T-helper 9 cell (primary cell): Measurements from ENCODE around the gene DET1.
A peak's percentile ranks its signal among the peaks of the same experiment; 100 is the strongest.
"Not testable (repeated sequence)": the region's sequence is repeated elsewhere in the genome, so short reads cannot be mapped to it uniquely, and the experiment has no call there.

ENCODE experiments used
- DNase-seq: peaks from one replicate; pipeline ENCODE4 v3.0.0-alpha.2; 2020

The DET1 gene

DNA sequence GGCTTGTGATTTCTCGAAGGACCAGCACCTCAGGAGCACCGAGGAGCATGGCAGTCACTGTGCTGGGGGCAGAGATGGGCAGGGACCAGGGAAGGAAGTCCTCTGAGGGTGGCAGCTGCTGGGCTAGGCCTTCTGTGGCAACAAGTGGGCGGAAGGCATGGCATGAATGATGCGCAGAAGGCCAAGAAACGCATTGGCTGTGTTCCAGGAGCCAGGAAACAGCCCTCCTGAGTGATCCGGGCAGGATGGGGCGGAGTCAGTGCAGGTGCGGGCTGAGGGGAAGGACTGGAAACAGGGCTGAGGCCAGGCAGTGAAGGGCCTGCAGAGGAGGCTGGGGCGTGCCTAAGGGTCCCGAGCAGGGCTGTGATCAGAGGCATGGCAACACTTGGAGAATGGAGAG lies 55.3 kb downstream of the DET1 start:
- no peak for DNase-seq

DNA sequence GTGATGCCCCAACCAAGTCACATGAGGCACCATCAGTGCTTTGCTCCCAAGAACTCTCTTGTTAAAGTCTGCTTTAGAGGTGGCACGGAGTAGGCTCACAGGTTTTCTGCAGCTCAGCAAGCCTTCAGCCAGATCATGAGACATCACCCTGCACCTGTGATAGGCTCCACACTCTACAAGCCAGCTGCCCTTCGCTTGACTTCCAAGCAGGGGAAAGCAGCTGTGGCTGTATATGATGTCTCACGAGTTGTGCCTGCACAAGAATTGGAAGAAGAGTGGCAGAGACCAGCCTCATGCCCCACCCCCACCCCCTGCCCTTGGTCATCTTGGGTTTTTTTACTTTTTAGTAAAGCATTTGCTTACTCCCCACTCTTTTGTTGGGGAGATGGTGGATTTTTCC lies 56.4 kb downstream of the DET1 start:
- DNase-seq, result no peak

- DNase-seq, result no peak
Measured at GRCh38 chr15:88489321-88489720, 57.2 kb downstream of the DET1 start.

DNA sequence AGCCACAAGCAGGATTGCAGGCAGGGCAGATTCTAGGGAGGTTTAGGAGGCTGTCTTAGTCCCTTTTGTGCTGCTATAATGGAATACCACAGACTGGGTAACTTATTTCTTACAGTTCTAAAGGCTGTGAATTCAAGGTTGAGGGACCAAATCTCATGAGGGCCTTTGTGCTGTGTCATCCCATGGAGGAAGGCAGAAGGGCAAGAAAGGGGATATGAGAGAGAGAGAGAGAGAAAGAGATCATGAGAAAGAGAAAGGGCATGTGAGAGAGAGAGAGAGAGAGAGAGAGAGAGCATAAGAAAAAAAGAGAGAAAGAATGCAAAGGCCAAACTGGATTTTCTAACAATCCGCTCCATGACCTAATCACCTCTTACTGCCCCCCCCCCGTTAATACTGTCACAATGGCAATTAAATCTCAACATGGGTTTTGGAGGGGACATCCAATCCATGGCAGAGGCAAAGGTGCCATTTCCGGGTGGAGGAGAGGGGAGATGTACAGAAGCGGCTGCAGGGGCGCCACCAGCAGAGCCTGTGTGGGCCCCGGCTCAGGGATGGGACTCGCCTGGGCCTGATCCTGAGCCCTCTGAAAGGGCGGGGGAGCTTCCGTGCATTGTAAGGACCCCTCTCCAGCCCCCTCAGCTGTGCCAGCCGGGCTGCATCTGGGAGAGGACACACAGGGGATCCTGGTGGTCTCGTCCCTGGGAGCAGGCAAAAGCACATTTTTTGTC lies 58.5 kb downstream of the DET1 start:
- no peak for DNase-seq

DNA sequence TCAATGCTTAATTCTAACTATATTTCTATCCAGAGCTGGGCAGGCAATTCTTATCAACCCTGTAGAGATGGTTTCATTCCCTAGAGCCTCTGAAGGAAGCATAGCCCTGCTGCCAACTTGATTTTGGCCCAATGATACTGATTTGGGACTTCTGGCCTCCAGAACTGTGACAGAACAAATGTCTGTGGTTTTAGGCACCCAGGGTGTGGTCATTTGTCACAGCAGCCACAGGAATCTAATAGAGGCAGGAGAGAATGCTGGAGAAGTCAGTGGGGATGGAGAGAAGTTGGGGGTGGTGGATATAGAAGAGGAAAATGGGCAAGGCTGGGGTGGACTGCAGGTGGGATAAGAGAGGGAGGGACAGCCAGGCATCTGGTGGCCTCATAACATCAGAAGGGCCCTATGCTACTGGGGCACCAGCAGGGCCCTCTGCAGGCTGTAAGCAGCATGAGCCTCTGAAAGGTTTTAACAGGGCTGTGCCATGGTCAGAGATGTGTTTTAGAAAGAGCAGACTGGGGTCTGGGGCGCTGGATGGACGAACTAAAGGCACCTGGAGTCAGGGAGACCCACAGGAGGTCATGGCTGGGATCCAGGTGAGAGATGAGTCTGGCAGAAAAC lies 59.2 kb downstream of the DET1 start:
- no peak for DNase-seq

DNA sequence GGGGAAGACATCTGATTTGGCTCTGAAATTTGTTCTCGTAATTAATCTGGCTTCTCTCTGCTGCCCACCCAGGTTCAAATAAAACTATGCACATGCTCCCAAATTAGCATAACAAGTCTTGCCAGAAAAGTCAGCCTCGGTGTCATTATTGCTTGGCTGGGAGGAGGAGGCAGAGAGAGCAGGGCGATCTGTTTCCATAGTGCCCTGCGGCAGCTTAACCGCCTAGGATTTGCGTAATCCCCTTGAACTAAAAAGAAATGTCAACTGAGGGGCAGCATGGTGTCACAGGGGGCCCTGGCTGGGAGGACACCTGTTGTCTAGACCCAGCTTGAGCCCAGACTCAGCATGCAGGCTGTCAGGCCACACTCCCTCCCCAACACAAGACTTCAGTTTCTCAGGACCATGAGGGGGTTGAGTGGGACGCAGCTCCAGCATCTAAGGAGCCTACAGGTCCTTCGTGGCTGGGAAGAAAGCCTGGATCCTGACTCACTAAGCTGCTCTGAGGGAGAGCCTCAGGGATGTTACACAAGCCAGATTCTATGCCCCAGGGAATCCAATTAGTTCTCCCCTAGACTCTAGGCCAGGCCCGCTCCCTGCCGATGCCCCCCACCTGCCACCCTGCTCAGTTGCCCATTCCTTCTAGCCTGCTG lies 61.7 kb downstream of the DET1 start:
- no peak for DNase-seq

- DNase-seq, result no peak
Measured at GRCh38 chr15:88482263-88482662, 64.2 kb downstream of the DET1 start.

- DNase-seq, result no peak
Measured at GRCh38 chr15:88480981-88481380, 65.5 kb downstream of the DET1 start.

DNA sequence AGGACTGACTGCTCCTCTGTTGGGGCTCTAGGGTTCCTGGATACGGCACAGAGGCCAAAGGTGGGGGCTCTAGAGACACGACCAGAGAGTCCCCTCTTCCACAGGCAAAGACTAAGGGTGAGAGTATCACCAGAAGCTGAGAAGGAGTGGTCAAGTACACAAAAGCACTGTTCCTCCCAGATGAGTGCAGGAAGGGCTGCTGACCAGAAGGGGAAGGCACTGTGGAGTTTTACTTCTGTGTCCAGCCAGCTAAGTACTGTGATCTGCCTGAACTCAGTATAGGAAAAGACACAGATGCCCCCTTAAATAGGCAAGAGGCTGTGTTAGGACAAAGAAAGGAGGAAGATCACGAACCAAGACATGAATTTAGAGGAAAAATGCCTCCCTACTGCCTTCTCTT lies 67.3 kb downstream of the DET1 start:
- no peak for DNase-seq

- no peak for DNase-seq
Measured at GRCh38 chr15:88477904-88478303, 68.6 kb downstream of the DET1 start.

DNA sequence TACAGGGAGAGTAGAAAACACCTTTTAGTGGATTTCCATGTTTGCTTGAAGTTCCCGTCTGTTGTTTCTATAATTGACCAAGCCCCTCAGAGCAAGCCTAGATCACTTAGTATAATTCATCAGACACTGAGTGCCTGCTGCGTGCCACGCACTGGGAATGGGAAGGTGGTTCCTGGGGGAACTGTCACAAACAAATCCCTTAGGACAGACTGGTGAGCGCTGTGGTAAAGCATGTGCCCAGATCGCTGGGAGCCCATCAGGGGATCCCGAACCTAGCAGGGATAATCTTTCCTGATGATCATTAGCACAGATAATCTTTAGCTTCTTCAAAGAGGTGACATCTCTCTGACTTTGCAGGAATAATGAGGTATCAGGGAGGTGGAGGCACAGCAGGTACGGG lies 69.4 kb downstream of the DET1 start:
- no peak for DNase-seq

DNA sequence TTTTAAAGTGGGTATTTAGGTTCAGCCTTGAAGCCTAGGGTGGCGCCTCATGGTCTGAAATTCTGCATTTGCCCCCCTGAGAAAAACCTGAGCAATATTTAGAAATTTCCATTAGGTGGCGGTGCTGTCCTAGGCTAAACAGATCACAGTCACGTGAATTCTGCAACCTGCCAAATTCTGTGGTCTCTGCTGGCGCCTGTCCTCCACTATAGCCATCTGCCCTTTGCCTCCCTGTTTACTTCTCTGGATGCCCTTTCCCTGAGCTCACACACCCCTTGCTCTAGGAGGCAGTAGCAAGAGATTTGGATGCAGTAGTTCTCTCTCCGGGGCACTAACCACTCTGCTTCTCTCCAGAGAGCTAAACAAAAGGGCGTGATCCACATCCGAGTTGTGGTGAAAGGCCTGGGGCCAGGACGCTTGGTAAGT lies 69.8 kb downstream of the DET1 start:
- DNase-seq, result no peak

- not testable (repeated sequence) for DNase-seq
Measured at GRCh38 chr15:88473661-88474293, 72.7 kb downstream of the DET1 start.

DNA sequence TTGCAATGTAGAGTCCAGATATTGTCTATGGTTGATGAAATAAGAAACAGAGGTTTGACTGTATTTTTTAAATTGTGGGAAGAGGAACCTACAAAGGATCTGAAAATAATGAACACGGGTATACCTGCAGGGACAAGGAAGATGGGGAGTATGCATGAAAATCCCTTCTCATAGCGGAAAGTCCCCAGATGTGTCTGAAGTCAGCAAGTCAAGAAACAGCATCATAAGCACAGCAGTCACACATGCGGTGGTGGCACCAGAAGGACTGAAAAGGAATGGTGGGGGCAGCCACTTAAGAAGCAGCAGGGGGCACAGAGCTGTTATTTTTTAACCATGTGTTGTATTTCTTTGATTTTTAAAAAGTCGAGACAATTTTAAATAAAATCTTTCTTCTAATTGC lies 74.3 kb downstream of the DET1 start:
- no peak for DNase-seq

DNA sequence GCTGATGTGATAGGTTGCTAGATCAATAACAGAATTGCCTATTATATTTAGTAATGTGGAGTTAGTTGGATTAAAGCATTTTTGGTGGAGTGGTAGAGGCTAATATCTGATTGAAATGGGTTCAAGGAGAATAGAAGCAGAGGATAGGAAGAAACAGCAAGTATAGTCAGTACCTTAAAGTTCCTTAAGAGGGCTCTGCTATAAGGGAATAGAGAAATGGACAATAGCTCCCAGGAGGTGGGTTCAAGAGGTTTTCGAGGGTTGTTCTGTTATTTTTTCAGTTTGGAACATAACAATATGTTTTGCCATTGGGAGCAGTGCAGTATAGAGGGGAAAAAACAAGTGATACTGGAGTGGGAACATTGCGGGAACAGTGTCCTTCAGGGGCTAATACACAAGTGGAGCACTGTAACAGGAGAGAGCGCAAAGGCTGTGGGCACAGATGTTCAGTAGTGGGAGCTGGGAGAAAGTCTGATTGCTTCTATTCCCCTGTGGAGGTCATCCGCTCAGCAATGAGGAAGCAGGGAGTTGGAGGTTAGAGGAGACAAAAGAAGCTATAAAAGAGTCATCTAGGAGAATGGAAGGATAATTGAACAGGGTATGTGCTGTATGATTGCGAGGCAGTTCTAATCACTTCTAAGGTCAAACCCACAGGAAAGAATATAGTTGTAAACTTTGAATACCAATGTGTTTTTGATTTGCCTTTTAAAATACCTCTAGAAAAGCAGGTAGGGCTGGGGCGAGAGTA lies 75.7 kb downstream of the DET1 start:
- DNase-seq, result no peak

DNA sequence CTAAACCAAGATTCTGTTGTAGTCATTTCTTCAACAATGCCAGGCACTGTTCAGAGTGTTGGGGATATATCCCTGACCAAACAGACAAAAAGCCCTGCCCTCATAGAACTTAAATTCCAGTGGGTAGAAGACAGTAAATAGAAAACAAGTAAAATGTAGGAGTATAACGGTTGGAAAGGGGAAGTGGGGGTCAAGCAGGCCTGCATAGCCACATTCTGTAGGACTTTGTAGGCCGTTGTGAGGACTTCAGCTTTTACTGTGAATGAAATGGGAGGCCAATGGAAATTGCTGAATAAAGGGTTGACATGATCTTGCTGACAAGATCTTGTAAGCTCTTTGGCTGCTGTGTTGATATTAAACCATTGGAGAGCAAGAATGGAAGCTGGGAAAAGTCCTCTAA lies 77.2 kb downstream of the DET1 start:
- DNase-seq, result no peak

- DNase-seq, result not testable (repeated sequence)
Measured at GRCh38 chr15:88468721-88469120, 77.8 kb downstream of the DET1 start.

- DNase-seq, result no peak
Measured at GRCh38 chr15:88467935-88468528, 78.4 kb downstream of the DET1 start.

GRCh38 chr15:88467073-88467934 lies 79.2 kb downstream of the DET1 start, which contains the start of the genes MRPL46 and MRPS11:
Gene MRPL46 (minus strand): TSS chr15:88467388. CDS start chr15:88467377, 11 bp downstream.
Gene MRPS11 (plus strand): TSS chr15:88467708. CDS start chr15:88467718, 10 bp downstream.
- DNase-seq, result peak; percentile 91

- no peak for DNase-seq
Measured at GRCh38 chr15:88465633-88466224, 80.8 kb downstream of the DET1 start.
